ENCODE results near the gene SLC12A7. TPM values are rescaled to one million over a fixed set of nuclear protein-coding genes. Genes with fewer than 3 reads are reported as not detected.
"Not testable (repeated sequence)": the region's sequence is repeated elsewhere in the genome, so short reads cannot be mapped to it uniquely, and the experiment has no call there.

Gene SLC12A7
- total RNA-seq, 1 donor, result 3.4 TPM

DNA sequence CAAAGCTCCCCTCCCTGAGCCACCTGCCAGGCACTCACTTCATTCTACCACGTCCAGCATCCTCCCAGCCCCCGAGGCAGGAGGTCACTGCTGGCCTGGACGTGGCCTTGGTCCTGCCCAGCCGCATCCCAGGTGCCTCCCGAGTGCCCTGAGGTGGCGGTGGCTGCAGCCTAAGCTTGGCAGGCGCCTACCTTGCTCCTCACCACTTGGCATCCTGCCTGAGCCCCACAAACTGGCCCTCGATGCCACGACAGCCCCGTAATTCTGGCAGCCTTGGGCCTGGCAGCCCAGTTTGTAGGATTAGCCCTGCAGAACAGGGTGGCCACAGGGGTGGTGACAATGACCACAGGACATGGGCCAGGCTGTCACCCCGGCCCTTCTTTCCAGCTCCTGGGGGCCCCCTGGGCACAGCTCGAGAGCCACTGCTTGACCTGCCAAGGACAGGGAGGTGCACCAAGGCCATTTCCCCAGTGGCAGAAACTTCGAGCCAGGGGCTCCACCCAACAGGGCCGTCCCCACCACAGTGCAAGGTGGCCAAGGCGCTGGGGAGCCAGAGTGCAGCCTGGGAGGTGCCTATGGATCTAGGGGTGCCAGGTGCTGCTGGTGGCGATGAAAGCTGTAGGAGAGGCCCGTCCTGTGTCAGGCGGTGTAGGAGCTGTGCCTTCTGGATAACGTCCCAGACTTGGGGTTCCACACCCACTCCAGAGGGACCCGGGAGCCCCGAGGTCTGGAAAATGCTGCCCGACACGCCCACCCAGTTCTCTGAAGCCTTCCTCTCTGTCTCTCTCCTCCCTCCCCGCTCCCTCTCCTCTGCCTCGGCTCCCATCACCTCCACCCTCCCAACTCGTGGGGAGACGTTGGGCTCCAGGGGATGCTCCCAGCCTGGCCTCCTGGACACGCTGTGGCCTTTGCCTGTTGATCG, 84.9 kb downstream of the SLC12A7 start:
- no peak for DNase-seq (ENCODE audit: low read depth)
- no peak overlapping the region for H3K4me3 ChIP-seq (ENCODE audit: low read depth, low read length)
- TF ChIP-seq, protein P1, sequence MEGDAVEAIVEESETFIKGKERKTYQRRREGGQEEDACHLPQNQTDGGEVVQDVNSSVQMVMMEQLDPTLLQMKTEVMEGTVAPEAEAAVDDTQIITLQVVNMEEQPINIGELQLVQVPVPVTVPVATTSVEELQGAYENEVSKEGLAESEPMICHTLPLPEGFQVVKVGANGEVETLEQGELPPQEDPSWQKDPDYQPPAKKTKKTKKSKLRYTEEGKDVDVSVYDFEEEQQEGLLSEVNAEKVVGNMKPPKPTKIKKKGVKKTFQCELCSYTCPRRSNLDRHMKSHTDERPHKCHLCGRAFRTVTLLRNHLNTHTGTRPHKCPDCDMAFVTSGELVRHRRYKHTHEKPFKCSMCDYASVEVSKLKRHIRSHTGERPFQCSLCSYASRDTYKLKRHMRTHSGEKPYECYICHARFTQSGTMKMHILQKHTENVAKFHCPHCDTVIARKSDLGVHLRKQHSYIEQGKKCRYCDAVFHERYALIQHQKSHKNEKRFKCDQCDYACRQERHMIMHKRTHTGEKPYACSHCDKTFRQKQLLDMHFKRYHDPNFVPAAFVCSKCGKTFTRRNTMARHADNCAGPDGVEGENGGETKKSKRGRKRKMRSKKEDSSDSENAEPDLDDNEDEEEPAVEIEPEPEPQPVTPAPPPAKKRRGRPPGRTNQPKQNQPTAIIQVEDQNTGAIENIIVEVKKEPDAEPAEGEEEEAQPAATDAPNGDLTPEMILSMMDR (IDR thresholded peaks at IDR 0.05; ENCODE audit: insufficient read depth, low read length), result no peak

GRCh38 chr5:1021969-1022336, 89.9 kb downstream of the SLC12A7 start:
- not testable (repeated sequence) for H3K4me3 ChIP-seq (ENCODE audit: low read depth, low read length); DNase-seq (ENCODE audit: low read depth)

DNA sequence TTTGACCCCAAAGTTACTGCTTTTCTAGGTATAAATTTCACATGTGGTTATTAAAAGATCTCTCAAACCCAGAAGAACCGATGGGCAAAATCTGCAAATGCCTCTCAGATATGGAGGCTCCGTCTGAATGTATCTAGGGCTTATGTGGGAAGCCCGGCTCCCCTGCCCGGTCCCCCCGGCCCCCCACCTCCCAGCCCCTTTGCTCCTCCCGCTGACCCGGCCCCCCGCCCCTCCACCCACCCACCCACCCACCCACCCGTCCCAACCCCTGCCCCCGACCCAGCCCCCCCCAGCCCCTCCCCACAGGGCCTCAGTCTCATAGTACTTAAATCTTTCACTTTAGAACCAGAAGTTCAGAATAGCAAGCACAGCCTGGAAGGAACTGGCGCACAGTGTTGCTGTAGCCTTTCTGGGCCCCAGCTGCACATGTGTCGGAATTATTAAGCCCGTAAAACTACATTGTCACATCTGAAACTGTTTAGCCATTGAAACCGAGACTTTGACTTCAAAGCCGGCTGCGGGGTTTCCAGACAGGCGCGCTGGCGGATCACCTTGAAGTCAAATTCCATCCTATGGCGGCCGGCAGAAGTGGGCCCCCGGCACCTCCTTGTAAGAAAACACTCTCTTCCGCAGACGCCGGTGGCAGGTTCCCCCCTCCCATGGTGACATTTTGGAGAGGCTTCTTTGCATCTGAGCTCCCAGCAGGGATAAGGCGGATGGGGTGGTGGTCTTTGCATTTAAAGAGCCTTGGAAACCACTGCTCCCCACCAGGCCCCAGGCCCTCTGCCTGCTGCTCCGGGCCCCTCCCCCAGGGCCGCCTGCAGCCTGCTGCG, 90.5 kb downstream of the SLC12A7 start:
- TF ChIP-seq, protein P1 (IDR thresholded peaks at IDR 0.05; ENCODE audit: insufficient read depth, low read length), result no peak
- no peak for DNase-seq (ENCODE audit: low read depth)
- H3K4me3 ChIP-seq (ENCODE audit: low read depth, low read length), result no peak overlapping the region

GRCh38 chr5:1020452-1020961, 91.4 kb downstream of the SLC12A7 start:
- no peak for DNase-seq (ENCODE audit: low read depth)
- no peak overlapping the region for H3K4me3 ChIP-seq (ENCODE audit: low read depth, low read length)
- TF ChIP-seq, protein P1 (IDR thresholded peaks at IDR 0.05; ENCODE audit: insufficient read depth, low read length), result no peak

DNA sequence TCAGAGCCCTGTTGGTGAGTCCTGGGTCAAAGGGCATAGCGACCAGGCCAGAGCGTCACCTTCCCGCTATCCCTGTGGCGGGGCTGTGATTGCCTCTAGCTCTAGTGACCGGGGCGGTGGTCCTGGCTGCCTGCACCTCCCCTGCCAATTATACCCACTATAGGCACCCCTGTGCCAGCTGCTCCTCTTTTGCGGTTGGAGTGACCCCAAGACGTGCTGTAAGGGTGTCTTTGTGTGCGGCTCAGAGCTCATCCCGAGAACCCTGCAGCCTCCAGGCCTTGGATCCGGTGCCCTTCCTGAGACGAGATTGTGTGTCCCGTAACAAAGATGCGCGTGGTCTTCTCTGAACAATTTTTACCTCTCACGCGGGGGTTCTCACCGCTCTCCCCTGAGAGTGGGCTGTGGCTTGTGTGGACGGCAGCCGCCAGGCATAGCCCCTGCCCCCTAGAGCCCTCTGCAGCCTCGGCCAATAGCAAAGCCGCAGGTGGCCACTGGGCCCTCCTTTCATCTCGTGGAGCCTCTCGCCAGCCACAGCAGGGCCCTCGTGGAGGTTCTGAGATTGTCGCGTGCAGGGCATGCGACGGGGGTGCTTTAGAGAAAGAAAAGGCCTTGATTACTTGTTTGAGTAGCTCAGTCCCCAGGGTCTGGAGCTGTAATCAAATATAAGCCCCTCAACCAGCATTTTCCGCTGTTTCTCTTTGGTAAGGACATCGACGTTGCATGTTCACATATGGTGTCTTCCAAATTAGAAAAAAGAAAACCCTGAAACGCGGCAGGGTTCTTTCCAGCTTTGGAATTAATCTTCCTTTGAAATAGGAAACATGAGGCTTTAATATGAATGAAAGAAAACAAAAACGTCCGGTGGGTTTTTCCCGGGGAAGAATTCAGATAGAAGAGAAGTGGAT, 92.6 kb downstream of the SLC12A7 start:
- no peak overlapping the region for H3K4me3 ChIP-seq (ENCODE audit: low read depth, low read length)
- TF ChIP-seq, protein P1 (IDR thresholded peaks at IDR 0.05; ENCODE audit: insufficient read depth, low read length), result no peak
- no peak for DNase-seq (ENCODE audit: low read depth)

DNA sequence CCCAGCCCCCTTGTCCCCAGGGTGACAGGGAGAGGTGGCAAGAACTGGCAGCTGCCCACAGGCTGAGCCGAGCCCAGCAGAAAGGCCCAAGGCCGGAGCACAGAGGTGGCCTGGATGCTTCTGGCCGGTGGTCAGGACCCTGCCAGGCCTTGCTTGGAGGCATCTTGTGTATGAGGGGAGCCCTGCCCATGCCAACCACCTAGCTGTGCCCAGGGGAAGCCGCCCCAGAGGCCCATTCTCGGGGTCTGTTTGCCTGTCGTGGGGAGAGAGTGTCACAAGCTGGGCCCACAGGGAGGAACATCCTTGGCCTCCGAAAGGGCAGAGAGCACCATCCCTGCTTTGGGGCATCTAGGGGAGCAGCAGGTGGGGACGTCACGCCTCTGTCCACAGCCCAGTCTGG, 93.3 kb downstream of the SLC12A7 start:
- H3K4me3 ChIP-seq (ENCODE audit: low read depth, low read length), result no peak overlapping the region
- no peak for DNase-seq (ENCODE audit: low read depth)
- TF ChIP-seq, protein P1 (IDR thresholded peaks at IDR 0.05; ENCODE audit: insufficient read depth, low read length), result no peak

Measured in fibroblast of the aortic adventitia (primary cell).